GM12801 (cell line): ENCODE data around the gene POLL.

Experiments
- CTCF ChIP-seq: IDR thresholded peaks from one replicate; pipeline ENCODE4 v1.5.1; 2011; ENCODE audit warnings: control low read depth; ENCODE audit not compliant: insufficient read length; ENCODE audit errors: extremely low read depth

Gene POLL

GRCh38 chr10:101579516-101579870, 8.6 kb downstream of the POLL start:
- TF ChIP-seq CTCF: no peak

- TF ChIP-seq CTCF: no peak
These were observed 9.1 kb downstream of the POLL start for GRCh38 chr10:101578803-101579515.

- TF ChIP-seq CTCF: no peak
These were observed 9.9 kb downstream of the POLL start for GRCh38 chr10:101578192-101578591.

- no peak for TF ChIP-seq CTCF
These were observed 10.8 kb downstream of the POLL start for GRCh38 chr10:101577121-101577871.

GRCh38 chr10:101576211-101576863, 11.7 kb downstream of the POLL start:
- no peak for TF ChIP-seq CTCF

- no peak for TF ChIP-seq CTCF
These were observed 12.4 kb downstream of the POLL start for GRCh38 chr10:101575580-101576210.

GRCh38 chr10:101575091-101575490, 13.0 kb downstream of the POLL start:
- no peak for TF ChIP-seq CTCF
